ENCODE data around the gene GMPPA. TPM values are rescaled to one million over a fixed set of nuclear protein-coding genes. Genes with fewer than 3 reads are reported as not detected.

The GMPPA gene
- total and polyA plus RNA-seq, 9 of the 15 experiments (the other 6 are each of a cell fraction or from before 2014, with no cell fraction given) = 7.0 to 101 (median 66.7) TPM

DNA sequence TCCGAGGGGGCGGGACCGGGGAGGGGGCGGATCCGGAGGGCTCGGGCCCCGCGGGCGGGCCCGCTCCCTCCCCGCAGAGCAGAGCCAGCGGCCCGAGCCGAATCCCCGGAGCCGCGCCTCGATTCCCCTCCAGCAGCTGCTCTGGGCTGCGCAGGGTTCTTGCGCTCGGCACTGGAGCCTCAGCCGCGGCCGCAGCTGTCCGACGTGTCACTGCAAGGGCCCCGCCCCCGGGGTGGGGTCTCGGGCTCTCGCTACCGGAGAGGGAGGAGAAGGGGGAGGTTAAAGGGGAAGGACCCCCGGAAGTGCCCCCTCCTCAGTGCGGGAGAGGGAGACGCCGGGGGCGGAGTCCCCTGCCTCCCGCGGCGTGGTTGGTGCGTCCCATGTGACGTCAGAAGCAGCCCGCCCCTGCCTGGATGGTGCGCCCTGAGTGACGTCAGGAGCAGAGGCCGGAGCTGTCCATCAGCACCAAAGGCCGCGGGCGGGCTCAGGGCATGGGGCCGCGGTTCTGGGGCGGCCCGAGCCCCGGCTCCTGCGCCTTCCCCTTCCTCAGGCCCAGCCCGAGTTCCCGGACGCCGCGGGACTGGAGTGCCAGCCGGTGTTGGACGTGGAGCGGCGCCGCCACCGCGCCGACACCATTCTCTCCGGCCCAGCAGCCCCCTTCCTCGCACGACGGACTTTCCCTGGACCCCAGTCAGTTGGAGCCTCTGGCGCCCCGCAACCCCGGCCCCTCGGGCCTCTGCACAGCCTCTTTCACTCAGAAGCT, 45.1 kb downstream of the GMPPA start, which contains the start of the genes CHPF and TMEM198 (continued):
- TF ChIP-seq, protein P1, sequence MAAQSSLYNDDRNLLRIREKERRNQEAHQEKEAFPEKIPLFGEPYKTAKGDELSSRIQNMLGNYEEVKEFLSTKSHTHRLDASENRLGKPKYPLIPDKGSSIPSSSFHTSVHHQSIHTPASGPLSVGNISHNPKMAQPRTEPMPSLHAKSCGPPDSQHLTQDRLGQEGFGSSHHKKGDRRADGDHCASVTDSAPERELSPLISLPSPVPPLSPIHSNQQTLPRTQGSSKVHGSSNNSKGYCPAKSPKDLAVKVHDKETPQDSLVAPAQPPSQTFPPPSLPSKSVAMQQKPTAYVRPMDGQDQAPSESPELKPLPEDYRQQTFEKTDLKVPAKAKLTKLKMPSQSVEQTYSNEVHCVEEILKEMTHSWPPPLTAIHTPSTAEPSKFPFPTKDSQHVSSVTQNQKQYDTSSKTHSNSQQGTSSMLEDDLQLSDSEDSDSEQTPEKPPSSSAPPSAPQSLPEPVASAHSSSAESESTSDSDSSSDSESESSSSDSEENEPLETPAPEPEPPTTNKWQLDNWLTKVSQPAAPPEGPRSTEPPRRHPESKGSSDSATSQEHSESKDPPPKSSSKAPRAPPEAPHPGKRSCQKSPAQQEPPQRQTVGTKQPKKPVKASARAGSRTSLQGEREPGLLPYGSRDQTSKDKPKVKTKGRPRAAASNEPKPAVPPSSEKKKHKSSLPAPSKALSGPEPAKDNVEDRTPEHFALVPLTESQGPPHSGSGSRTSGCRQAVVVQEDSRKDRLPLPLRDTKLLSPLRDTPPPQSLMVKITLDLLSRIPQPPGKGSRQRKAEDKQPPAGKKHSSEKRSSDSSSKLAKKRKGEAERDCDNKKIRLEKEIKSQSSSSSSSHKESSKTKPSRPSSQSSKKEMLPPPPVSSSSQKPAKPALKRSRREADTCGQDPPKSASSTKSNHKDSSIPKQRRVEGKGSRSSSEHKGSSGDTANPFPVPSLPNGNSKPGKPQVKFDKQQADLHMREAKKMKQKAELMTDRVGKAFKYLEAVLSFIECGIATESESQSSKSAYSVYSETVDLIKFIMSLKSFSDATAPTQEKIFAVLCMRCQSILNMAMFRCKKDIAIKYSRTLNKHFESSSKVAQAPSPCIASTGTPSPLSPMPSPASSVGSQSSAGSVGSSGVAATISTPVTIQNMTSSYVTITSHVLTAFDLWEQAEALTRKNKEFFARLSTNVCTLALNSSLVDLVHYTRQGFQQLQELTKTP (IDR thresholded peaks at IDR 0.05; ENCODE audit: low read depth in 1 of 2, partially characterized antibody in 2 of 2) = peak in 1 of 2 experiments; percentile 51
- TF ChIP-seq ZNF12 (CRISPR knock-in tag; IDR thresholded peaks at IDR 0.05) = no peak
- TF ChIP-seq ZNF184 (CRISPR knock-in tag; IDR thresholded peaks at IDR 0.05) = no peak
- no peak for TF ChIP-seq ZNF551 (CRISPR knock-in tag; IDR thresholded peaks at IDR 0.05)
- TF ChIP-seq TRIM28 (IDR thresholded peaks at IDR 0.05) = no peak
- TF ChIP-seq SMARCE1 (IDR thresholded peaks at IDR 0.05) = no peak
- peak; percentile 57 for TF ChIP-seq CCNT2 (IDR thresholded peaks at IDR 0.05; ENCODE audit: borderline replicate concordance, extremely low read depth, insufficient read length, low read depth, low read length)
- TF ChIP-seq ZNF282 (CRISPR knock-in tag; IDR thresholded peaks at IDR 0.05) = no peak
- no peak for TF ChIP-seq ERF (CRISPR knock-in tag; IDR thresholded peaks at IDR 0.05)
- TF ChIP-seq PHTF2 (CRISPR knock-in tag; IDR thresholded peaks at IDR 0.05) = no peak
- no peak for TF ChIP-seq ZNF146 (CRISPR knock-in tag; IDR thresholded peaks at IDR 0.05; ENCODE audit: unreplicated experiment)
- TF ChIP-seq KHSRP (IDR thresholded peaks at IDR 0.05) = peak; percentile 66
- peak; percentile 91 for TF ChIP-seq MTA3 (IDR thresholded peaks at IDR 0.05; ENCODE audit: borderline replicate concordance)
- TF ChIP-seq, protein P2, sequence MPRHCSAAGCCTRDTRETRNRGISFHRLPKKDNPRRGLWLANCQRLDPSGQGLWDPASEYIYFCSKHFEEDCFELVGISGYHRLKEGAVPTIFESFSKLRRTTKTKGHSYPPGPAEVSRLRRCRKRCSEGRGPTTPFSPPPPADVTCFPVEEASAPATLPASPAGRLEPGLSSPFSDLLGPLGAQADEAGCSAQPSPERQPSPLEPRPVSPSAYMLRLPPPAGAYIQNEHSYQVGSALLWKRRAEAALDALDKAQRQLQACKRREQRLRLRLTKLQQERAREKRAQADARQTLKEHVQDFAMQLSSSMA (CRISPR knock-in tag; IDR thresholded peaks at IDR 0.05) = no peak
- TF ChIP-seq PHB (CRISPR knock-in tag; IDR thresholded peaks at IDR 0.05) = no peak
- no peak for TF ChIP-seq ETV6 (IDR thresholded peaks at IDR 0.05; ENCODE audit: borderline replicate concordance in 1 of 2, low read depth in 2 of 2, low read length in 1 of 2)
- no peak for TF ChIP-seq ETV6 (CRISPR knock-in tag; IDR thresholded peaks at IDR 0.05; ENCODE audit: borderline replicate concordance)
- TF ChIP-seq ZNF212 (CRISPR knock-in tag; IDR thresholded peaks at IDR 0.05) = no peak
- TF ChIP-seq, protein P3, sequence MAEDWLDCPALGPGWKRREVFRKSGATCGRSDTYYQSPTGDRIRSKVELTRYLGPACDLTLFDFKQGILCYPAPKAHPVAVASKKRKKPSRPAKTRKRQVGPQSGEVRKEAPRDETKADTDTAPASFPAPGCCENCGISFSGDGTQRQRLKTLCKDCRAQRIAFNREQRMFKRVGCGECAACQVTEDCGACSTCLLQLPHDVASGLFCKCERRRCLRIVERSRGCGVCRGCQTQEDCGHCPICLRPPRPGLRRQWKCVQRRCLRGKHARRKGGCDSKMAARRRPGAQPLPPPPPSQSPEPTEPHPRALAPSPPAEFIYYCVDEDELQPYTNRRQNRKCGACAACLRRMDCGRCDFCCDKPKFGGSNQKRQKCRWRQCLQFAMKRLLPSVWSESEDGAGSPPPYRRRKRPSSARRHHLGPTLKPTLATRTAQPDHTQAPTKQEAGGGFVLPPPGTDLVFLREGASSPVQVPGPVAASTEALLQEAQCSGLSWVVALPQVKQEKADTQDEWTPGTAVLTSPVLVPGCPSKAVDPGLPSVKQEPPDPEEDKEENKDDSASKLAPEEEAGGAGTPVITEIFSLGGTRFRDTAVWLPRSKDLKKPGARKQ (CRISPR knock-in tag; IDR thresholded peaks at IDR 0.05) = no peak
- no peak for TF ChIP-seq ZNF324 (CRISPR knock-in tag; IDR thresholded peaks at IDR 0.05)
- no peak for TF ChIP-seq SMARCA4 (IDR thresholded peaks at IDR 0.05)
- TF ChIP-seq ZNF23 (CRISPR knock-in tag; IDR thresholded peaks at IDR 0.05) = no peak
- TF ChIP-seq ZNF41 (CRISPR knock-in tag; conservative IDR thresholded peaks at IDR 0.05) = no peak
- TF ChIP-seq ESRRA (IDR thresholded peaks at IDR 0.05; ENCODE audit: borderline replicate concordance, low read depth) = 0 out of 2 replicates have a peak, but pooled peaks have one; percentile 13
- no peak for TF ChIP-seq MAFG (tag; conservative IDR thresholded peaks at IDR 0.05)
- TF ChIP-seq SMC3 (conservative IDR thresholded peaks at IDR 0.05; ENCODE audit: insufficient read depth, low read depth, low read length) = no peak

Data from K562 (cell line).